HG03565 (cell line): ENCODE results near the gene HBZ.
"Not testable (repeated sequence)": the region's sequence is repeated elsewhere in the genome, so short reads cannot be mapped to it uniquely, and the experiment has no call there.

Source experiments
- ATAC-seq: cut with Tn5 transposase; IDR thresholded peaks from one replicate; pipeline ENCODE4 v1.9.1; 2021; ENCODE audit warnings: mild to moderate bottlenecking, moderate library complexity; ENCODE audit not compliant: unreplicated experiment

The HBZ gene

GRCh38 chr16:132120-132519 lies 20.3 kb upstream of the HBZ start:
- no peak for ATAC-seq

GRCh38 chr16:133716-134115 lies 18.7 kb upstream of the HBZ start:
- ATAC-seq = no peak

GRCh38 chr16:138049-138417 lies 14.4 kb upstream of the HBZ start:
- ATAC-seq = no peak

GRCh38 chr16:140175-140857 lies 12.1 kb upstream of the HBZ start:
- no peak for ATAC-seq

GRCh38 chr16:142405-142967 lies 10.0 kb upstream of the HBZ start:
- no peak for ATAC-seq

GRCh38 chr16:143047-143446 lies 9.4 kb upstream of the HBZ start:
- ATAC-seq = no peak

GRCh38 chr16:143456-143855 lies 9.0 kb upstream of the HBZ start:
- ATAC-seq = no peak

- ATAC-seq = no peak
These were observed 7.6 kb upstream of the HBZ start for GRCh38 chr16:144797-145252.

- ATAC-seq = no peak
These were observed 5.8 kb upstream of the HBZ start for GRCh38 chr16:146646-147045.

- no peak for ATAC-seq
These were observed 3.3 kb upstream of the HBZ start for GRCh38 chr16:149024-149660.

GRCh38 chr16:153129-153521 lies 681 bp downstream of the HBZ start:
- ATAC-seq = not testable (repeated sequence)

- ATAC-seq = not testable (repeated sequence)
These were observed 1.2 kb downstream of the HBZ start for GRCh38 chr16:153550-154216.

GRCh38 chr16:154217-155030 lies 2.0 kb downstream of the HBZ start:
- no peak for ATAC-seq

GRCh38 chr16:155031-155398 lies 2.6 kb downstream of the HBZ start:
- ATAC-seq = no peak

- no peak for ATAC-seq
These were observed 6.8 kb downstream of the HBZ start for GRCh38 chr16:159136-159849.

- not testable (repeated sequence) for ATAC-seq
These were observed 7.8 kb downstream of the HBZ start for GRCh38 chr16:160242-160641.

GRCh38 chr16:160691-161190 lies 8.3 kb downstream of the HBZ start:
- no peak for ATAC-seq

GRCh38 chr16:162271-162991 lies 10.0 kb downstream of the HBZ start:
- no peak for ATAC-seq

- not testable (repeated sequence) for ATAC-seq
These were observed 10.7 kb downstream of the HBZ start for GRCh38 chr16:163139-163538.

- ATAC-seq = not testable (repeated sequence)
These were observed 11.3 kb downstream of the HBZ start for GRCh38 chr16:163696-164095.
